SK-N-SH (cell line): Measurements from ENCODE around the gene ARL9. TPM values are rescaled to one million over a fixed set of nuclear protein-coding genes. Genes with fewer than 3 reads are reported as not detected.

ENCODE experiments used
- CTCF ChIA-PET: fragments of 300-600, 350-600 bp; formaldehyde crosslinking; extraction: SDS; loops from one replicate; lab custom pipeline; 2021; lab: Yijun Ruan, JAX
- POLR2A ChIA-PET: fragments of 350-600 bp; sonication (Branson Sonifier 250); formaldehyde crosslinking; extraction: SDS; loops from one replicate; lab custom pipeline; 2020; ENCODE audit warnings: antibody characterized with exemption, inconsistent platforms; lab: Yijun Ruan, JAX
- DNase-seq: peaks from one replicate; pipeline ENCODE4 v3.0.0; 2012
- H2AFZ ChIP-seq: fragments of 200-600 bp; sonication (generic); 2 replicates; pipeline ENCODE4 v1.8.1; 2016; ENCODE audit warnings: antibody characterized with exemption, mild to moderate bottlenecking, low read depth
- H3F3A ChIP-seq: fragments of 200-600 bp; sonication (generic); replicated peaks from 2 replicates; pipeline ENCODE3; 2016; ENCODE audit warnings: antibody characterized with exemption, mild to moderate bottlenecking; ENCODE audit not compliant: insufficient read depth
- H3K27ac ChIP-seq, 2 experiments: fragments of 200-500 bp in 1 of 2; fragments of 200-600 bp in 1 of 2; sonication (Bioruptor generic) in 1 of 2; sonication (generic), shearing (Covaris generic) in 1 of 2; 2 replicates each; pipeline versions ENCODE4 v1.5.1 to v1.6.1; 2014 to 2016; ENCODE audit warnings: low read depth in 2 of 2, inconsistent platforms in 1 of 2, low read length in 1 of 2, mild to moderate bottlenecking in 1 of 2, mixed read lengths in 1 of 2
- H3K27me3 ChIP-seq: fragments of 200-600 bp; sonication (generic), shearing (Covaris generic); 2 replicates; pipeline ENCODE4 v1.6.1; 2016; ENCODE audit warnings: mixed run types; ENCODE audit not compliant: insufficient read depth
- H3K36me3 ChIP-seq, 2 experiments: fragments of 200-500 bp in 1 of 2; fragments of 200-600 bp in 1 of 2; sonication (Bioruptor generic) in 1 of 2; sonication (generic) in 1 of 2; replicated peaks in 1 of 2; 2 replicates each; pipeline versions ENCODE3 to v1.5.1; 2014 to 2016; ENCODE audit warnings: low read length in 1 of 2, mild to moderate bottlenecking in 1 of 2; ENCODE audit not compliant: insufficient read depth in 2 of 2, control insufficient read depth in 1 of 2
- H3K4me1 ChIP-seq, 2 experiments: fragments of 200-500 bp in 1 of 2; fragments of 200-600 bp in 1 of 2; sonication (Bioruptor generic) in 1 of 2; sonication (generic), shearing (Covaris generic) in 1 of 2; 2 replicates each; pipeline versions ENCODE4 v1.5.1 to v1.6.1; 2014 to 2016; ENCODE audit warnings: low read depth in 1 of 2, low read length in 1 of 2, mixed run types in 1 of 2; ENCODE audit not compliant: insufficient read depth in 2 of 2, control insufficient read depth in 1 of 2
- H3K4me2 ChIP-seq: fragments of 200-600 bp; sonication (generic), shearing (Covaris generic); 2 replicates; pipeline ENCODE4 v1.6.1; 2017; ENCODE audit warnings: mixed run types
- H3K4me3 ChIP-seq, 2 experiments: fragments of 200-500 bp in 1 of 2; fragments of 200-600 bp in 1 of 2; sonication (Bioruptor generic) in 1 of 2; sonication (generic), shearing (Covaris generic) in 1 of 2; 2 replicates each; pipeline versions ENCODE4 v1.5.1 to v1.8.1; 2014 to 2016; ENCODE audit warnings: low read depth in 2 of 2, inconsistent platforms in 1 of 2, low read length in 1 of 2, mild to moderate bottlenecking in 1 of 2, mixed read lengths in 1 of 2, moderate library complexity in 1 of 2
- H3K79me2 ChIP-seq: fragments of 200-600 bp; sonication (generic); 2 replicates; pipeline ENCODE4 v1.8.1; 2017; ENCODE audit warnings: mild to moderate bottlenecking; ENCODE audit not compliant: insufficient read depth
- H3K9ac ChIP-seq: fragments of 200-600 bp; sonication (generic); 2 replicates; pipeline ENCODE4 v1.6.1; 2017; ENCODE audit warnings: mixed run types
- H3K9me2 ChIP-seq: fragments of 200-600 bp; sonication (generic); 2 replicates; pipeline ENCODE4 v1.6.1; 2017; ENCODE audit warnings: mixed run types
- H3K9me3 ChIP-seq: fragments of 200-600 bp; sonication (generic); 2 replicates; pipeline ENCODE4 v1.6.1; 2017; ENCODE audit warnings: mixed run types, mild to moderate bottlenecking, moderate library complexity
- H4K20me1 ChIP-seq: fragments of 200-600 bp; sonication (generic); 2 replicates; pipeline ENCODE4 v1.6.1; 2017; ENCODE audit warnings: mild to moderate bottlenecking, mixed run types; ENCODE audit not compliant: insufficient read depth
- ELF1 ChIP-seq: IDR thresholded peaks from 2 replicates; pipeline ENCODE4 v1.4.0; 2012
- FOSL2 ChIP-seq: IDR thresholded peaks from 2 replicates; pipeline ENCODE4 v1.4.0; 2012; ENCODE audit warnings: low read depth, mild to moderate bottlenecking, moderate library complexity, borderline replicate concordance
- FOXJ3 ChIP-seq: sonication (generic); formaldehyde crosslinking; IDR thresholded peaks from 2 replicates; pipeline ENCODE4 v1.5.1; 2020; ENCODE audit warnings: mild to moderate bottlenecking, missing genetic modification reagents
- FOXM1 ChIP-seq: IDR thresholded peaks from 2 replicates; pipeline ENCODE4 v1.4.0; 2012; ENCODE audit warnings: low read depth, mild to moderate bottlenecking
- MAX ChIP-seq: IDR thresholded peaks from 2 replicates; pipeline ENCODE4 v1.4.0; 2012; ENCODE audit warnings: low read depth
- MEF2A ChIP-seq: IDR thresholded peaks from 2 replicates; pipeline ENCODE4 v1.4.0; 2012; ENCODE audit warnings: low read depth, borderline replicate concordance
- MXI1 ChIP-seq: IDR thresholded peaks from 2 replicates; pipeline ENCODE4 v1.6.1; 2012; ENCODE audit warnings: mild to moderate bottlenecking, low read depth, low read length, improper control_type of control experiment
- NRF1 ChIP-seq: IDR thresholded peaks from 2 replicates; pipeline ENCODE4 v1.6.1; 2012; ENCODE audit warnings: low read depth, mild to moderate bottlenecking, low read length
- SIN3A ChIP-seq: IDR thresholded peaks from 2 replicates; pipeline ENCODE4 v1.6.1; 2012; ENCODE audit warnings: low read depth, mild to moderate bottlenecking, low read length, moderate library complexity, borderline replicate concordance
- SMC3 ChIP-seq: IDR thresholded peaks from 2 replicates; pipeline ENCODE4 v1.6.1; 2012; ENCODE audit warnings: low read depth, low read length, improper control_type of control experiment
- TAF1 ChIP-seq: IDR thresholded peaks from 2 replicates; pipeline ENCODE4 v1.6.1; 2012; ENCODE audit warnings: low read depth, mild to moderate bottlenecking, low read length, moderate library complexity, borderline replicate concordance
- WGBS: methylation state at CpG from one replicate; pipeline ENCODE4 v1.1.6; 2017; ENCODE audit warnings: low lambda C conversion rate; 5-methylcytosine and 5-hydroxymethylcytosine counted together
- polyA plus RNA-seq, 3 experiments: library from polyadenylated mRNA; depleted of rRNA; stranded (reverse); fragments of >200 nt; gene quantifications; 2 replicates each; pipeline ENCODE4 v1.2.3, GENCODE V29; 2012
- TF ChIP-seq, protein P1 (sequence below): IDR thresholded peaks from 2 replicates; pipeline ENCODE4 v1.6.1; 2012; ENCODE audit warnings: mild to moderate bottlenecking, low read depth, low read length, moderate library complexity
- TF ChIP-seq, protein P2 (sequence below): IDR thresholded peaks from 2 replicates; pipeline ENCODE4 v1.4.0; 2012; ENCODE audit warnings: low read depth, borderline replicate concordance
- TF ChIP-seq, protein P3 (sequence below): fragments of 150-350 bp; IDR thresholded peaks from 2 replicates; pipeline ENCODE4 v1.6.1; 2016; ENCODE audit warnings: mild to moderate bottlenecking, low read depth, low read length

The ARL9 gene
- not detected in 2 replicates for polyA plus RNA-seq (2012; rRNA removed)
- polyA plus RNA-seq (2012; cell fraction: cytosol; rRNA removed) = not detected in 2 replicates
- polyA plus RNA-seq (2012; cell fraction: nucleus; rRNA removed) = not detected in 2 replicates

DNA sequence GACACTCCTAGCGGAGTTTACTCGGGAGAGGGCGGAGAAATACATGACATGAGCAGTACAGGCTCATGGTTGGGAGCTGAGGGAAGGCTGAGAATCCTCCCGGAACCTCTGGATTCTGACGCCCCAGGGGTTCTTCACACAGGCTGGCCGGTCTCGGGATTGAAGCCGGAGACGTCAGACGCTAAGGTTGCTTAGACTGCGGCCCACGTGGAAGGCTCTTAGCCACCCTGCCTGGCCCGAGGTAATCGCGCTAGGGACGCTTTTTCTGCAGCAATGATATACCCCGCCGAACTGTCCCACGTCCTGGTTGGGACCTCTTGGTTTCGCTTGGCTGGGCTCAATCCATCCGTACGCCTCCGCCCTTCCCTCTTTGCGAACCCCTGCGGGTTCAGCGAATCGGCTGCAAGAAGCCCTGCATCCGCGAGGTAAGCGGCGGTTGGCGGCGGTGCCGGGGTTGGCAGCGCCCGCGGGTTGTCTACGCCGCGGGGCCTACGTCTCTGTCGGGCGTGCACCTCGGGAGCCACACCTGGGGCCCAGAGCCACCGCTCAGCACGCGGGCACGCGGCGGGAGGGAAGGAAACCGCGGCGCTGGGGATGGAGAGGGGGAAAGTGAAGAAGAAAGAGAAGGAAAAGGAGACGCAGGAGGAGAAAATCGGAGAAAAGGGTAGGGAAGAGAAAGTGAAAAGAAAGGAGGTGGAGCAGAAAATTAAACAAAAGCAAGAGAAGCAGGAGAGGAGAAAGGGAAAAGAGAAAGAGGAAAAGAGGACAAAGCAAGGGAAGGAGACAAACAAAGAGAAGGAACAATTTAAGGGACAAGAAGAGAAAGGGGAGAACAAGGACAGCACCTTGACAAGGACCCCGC, at the start of gene ARL9:
Gene ARL9, plus strand, starts transcription at position 523 of the 862 bp plus-strand sequence. Its CDS starts 72 bp downstream, at position 595.
- peaks cover 27 to 29% of the 10 kb centered on the region in 2 experiments for H3K36me3 ChIP-seq
- H3F3A ChIP-seq = peaks cover 9% of the 10 kb centered on the region
- peak; percentile 15 for DNase-seq
- no peaks in the 10 kb centered on the region for H3K9me2 ChIP-seq
- H3K9ac ChIP-seq = no peak within 1 kb of the TSS
- WGBS = 88% methylated on average over 53 of the region's 56 CpGs
- CTCF ChIA-PET = interaction anchor here (0.7 kb wide), 1 partner anchor 7 kb away, joined by 3 read pairs; no protein-coding TSS in a partner anchor
- H3K27me3 ChIP-seq = no peaks in the 10 kb centered on the region
- POLR2A ChIA-PET = no interaction called here
- no peaks in the 10 kb centered on the region for H4K20me1 ChIP-seq
- no peak within 1 kb of the TSS for H3K4me2 ChIP-seq
- TF ChIP-seq, protein P1, sequence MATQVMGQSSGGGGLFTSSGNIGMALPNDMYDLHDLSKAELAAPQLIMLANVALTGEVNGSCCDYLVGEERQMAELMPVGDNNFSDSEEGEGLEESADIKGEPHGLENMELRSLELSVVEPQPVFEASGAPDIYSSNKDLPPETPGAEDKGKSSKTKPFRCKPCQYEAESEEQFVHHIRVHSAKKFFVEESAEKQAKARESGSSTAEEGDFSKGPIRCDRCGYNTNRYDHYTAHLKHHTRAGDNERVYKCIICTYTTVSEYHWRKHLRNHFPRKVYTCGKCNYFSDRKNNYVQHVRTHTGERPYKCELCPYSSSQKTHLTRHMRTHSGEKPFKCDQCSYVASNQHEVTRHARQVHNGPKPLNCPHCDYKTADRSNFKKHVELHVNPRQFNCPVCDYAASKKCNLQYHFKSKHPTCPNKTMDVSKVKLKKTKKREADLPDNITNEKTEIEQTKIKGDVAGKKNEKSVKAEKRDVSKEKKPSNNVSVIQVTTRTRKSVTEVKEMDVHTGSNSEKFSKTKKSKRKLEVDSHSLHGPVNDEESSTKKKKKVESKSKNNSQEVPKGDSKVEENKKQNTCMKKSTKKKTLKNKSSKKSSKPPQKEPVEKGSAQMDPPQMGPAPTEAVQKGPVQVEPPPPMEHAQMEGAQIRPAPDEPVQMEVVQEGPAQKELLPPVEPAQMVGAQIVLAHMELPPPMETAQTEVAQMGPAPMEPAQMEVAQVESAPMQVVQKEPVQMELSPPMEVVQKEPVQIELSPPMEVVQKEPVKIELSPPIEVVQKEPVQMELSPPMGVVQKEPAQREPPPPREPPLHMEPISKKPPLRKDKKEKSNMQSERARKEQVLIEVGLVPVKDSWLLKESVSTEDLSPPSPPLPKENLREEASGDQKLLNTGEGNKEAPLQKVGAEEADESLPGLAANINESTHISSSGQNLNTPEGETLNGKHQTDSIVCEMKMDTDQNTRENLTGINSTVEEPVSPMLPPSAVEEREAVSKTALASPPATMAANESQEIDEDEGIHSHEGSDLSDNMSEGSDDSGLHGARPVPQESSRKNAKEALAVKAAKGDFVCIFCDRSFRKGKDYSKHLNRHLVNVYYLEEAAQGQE = no peak
- no peak for TF ChIP-seq TAF1
- TF ChIP-seq, protein P2, sequence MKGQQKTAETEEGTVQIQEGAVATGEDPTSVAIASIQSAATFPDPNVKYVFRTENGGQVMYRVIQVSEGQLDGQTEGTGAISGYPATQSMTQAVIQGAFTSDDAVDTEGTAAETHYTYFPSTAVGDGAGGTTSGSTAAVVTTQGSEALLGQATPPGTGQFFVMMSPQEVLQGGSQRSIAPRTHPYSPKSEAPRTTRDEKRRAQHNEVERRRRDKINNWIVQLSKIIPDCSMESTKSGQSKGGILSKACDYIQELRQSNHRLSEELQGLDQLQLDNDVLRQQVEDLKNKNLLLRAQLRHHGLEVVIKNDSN = no peak
- TF ChIP-seq NRF1 = no peak
- TF ChIP-seq SMC3 = no peak
- no peak for TF ChIP-seq FOSL2
- TF ChIP-seq MAX = no peak
- no peak for TF ChIP-seq SIN3A
- TF ChIP-seq ELF1 = no peak
- TF ChIP-seq MEF2A = no peak
- no peak for TF ChIP-seq MXI1
- TF ChIP-seq, protein P3, sequence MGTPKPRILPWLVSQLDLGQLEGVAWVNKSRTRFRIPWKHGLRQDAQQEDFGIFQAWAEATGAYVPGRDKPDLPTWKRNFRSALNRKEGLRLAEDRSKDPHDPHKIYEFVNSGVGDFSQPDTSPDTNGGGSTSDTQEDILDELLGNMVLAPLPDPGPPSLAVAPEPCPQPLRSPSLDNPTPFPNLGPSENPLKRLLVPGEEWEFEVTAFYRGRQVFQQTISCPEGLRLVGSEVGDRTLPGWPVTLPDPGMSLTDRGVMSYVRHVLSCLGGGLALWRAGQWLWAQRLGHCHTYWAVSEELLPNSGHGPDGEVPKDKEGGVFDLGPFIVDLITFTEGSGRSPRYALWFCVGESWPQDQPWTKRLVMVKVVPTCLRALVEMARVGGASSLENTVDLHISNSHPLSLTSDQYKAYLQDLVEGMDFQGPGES = no peak
- TF ChIP-seq FOXM1 = no peak
- TF ChIP-seq FOXJ3 (CRISPR knock-in tag) = no peak
- TF ChIP-seq, all 33 proteins: peak for 0
- no peak within 1 kb of the TSS for H3K4me3 ChIP-seq
- H3K27ac ChIP-seq = no peak within 1 kb of the TSS
- H3K79me2 ChIP-seq = no peaks in the 10 kb centered on the region
- H2AFZ ChIP-seq = no peak within 1 kb of the TSS
- H3K9me3 ChIP-seq = no peaks in the 10 kb centered on the region
- no peaks in the 10 kb centered on the region for H3K4me1 ChIP-seq
